Trophoblast cell (in vitro differentiated cells and primary cell): ENCODE measurements around the gene ACHE.

ENCODE experiments used
- DNase-seq, 2 donors: peaks; one replicate each; pipeline ENCODE4 v3.0.0-alpha.2; 2016
- H2AFZ ChIP-seq: 2 replicates; pipeline ENCODE4 v1.6.1; 2013; ENCODE audit warnings: low read length, moderate library complexity, mild to moderate bottlenecking; ENCODE audit not compliant: insufficient read depth, poor library complexity
- H2AK5ac ChIP-seq: 2 replicates; pipeline ENCODE4 v1.6.1; 2013; ENCODE audit warnings: mild to moderate bottlenecking, low read length
- H2BK120ac ChIP-seq: 2 replicates; pipeline ENCODE4 v1.6.1; 2013; ENCODE audit warnings: low read length, mild to moderate bottlenecking, moderate library complexity; ENCODE audit not compliant: insufficient read depth, poor library complexity
- H2BK12ac ChIP-seq: 2 replicates; pipeline ENCODE4 v1.6.1; 2013; ENCODE audit warnings: mild to moderate bottlenecking, low read length, moderate library complexity
- H2BK5ac ChIP-seq: 2 replicates; pipeline ENCODE4 v1.6.1; 2013; ENCODE audit warnings: low read length, low read depth, moderate library complexity, mild to moderate bottlenecking; ENCODE audit not compliant: poor library complexity
- H3K14ac ChIP-seq: 2 replicates; pipeline ENCODE4 v1.6.1; 2013; ENCODE audit warnings: mild to moderate bottlenecking, low read length
- H3K18ac ChIP-seq: 2 replicates; pipeline ENCODE4 v1.6.1; 2013; ENCODE audit warnings: mild to moderate bottlenecking, low read length
- H3K23ac ChIP-seq: 2 replicates; pipeline ENCODE4 v1.6.1; 2013; ENCODE audit warnings: low read length
- H3K27ac ChIP-seq: 2 replicates; pipeline ENCODE4 v1.5.1; 2013; ENCODE audit warnings: low read depth, mild to moderate bottlenecking, inconsistent platforms, low read length, moderate library complexity
- H3K27me3 ChIP-seq: 2 replicates; pipeline ENCODE4 v1.6.1; 2013; ENCODE audit warnings: inconsistent platforms, mild to moderate bottlenecking, low read length, moderate library complexity; ENCODE audit not compliant: insufficient read depth
- H3K36me3 ChIP-seq, 2 experiments: 1 replicate in 1 of 2; 2 replicates in 1 of 2; pipeline ENCODE4 v1.6.1; 2013; ENCODE audit warnings: low read length in 2 of 2, mild to moderate bottlenecking in 2 of 2, moderate library complexity in 1 of 2; ENCODE audit not compliant: insufficient read depth in 2 of 2, control insufficient read depth in 1 of 2
- H3K4ac ChIP-seq: 2 replicates; pipeline ENCODE4 v1.6.1; 2013; ENCODE audit warnings: low read depth, mild to moderate bottlenecking, low read length, moderate library complexity
- H3K4me1 ChIP-seq, 2 experiments: 1 replicate in 1 of 2; 2 replicates in 1 of 2; pipeline ENCODE4 v1.6.1; 2013; ENCODE audit warnings: low read length in 2 of 2, mild to moderate bottlenecking in 2 of 2, moderate library complexity in 1 of 2; ENCODE audit not compliant: insufficient read depth in 2 of 2, control insufficient read depth in 1 of 2
- H3K4me2 ChIP-seq: 2 replicates; pipeline ENCODE4 v1.6.1; 2013; ENCODE audit warnings: inconsistent platforms, mild to moderate bottlenecking, low read length, moderate library complexity
- H3K4me3 ChIP-seq: 2 replicates; pipeline ENCODE4 v1.5.1; 2013; ENCODE audit warnings: mild to moderate bottlenecking, low read depth, low read length, inconsistent platforms
- H3K79me1 ChIP-seq: one replicate; pipeline ENCODE4 v1.6.1; 2013; ENCODE audit warnings: low read length
- H3K79me2 ChIP-seq: 2 replicates; pipeline ENCODE4 v1.6.1; 2013; ENCODE audit warnings: low read length, mild to moderate bottlenecking; ENCODE audit not compliant: control insufficient read depth, insufficient read depth, poor library complexity
- H3K9ac ChIP-seq: 2 replicates; pipeline ENCODE4 v1.6.1; 2013; ENCODE audit warnings: mild to moderate bottlenecking, low read length
- H3K9me3 ChIP-seq: 2 replicates; pipeline ENCODE4 v1.6.1; 2013; ENCODE audit warnings: low read depth, mild to moderate bottlenecking, control low read depth, inconsistent platforms, low read length; ENCODE audit not compliant: insufficient read depth
- H4K12ac ChIP-seq: 2 replicates; pipeline ENCODE4 v1.6.1; 2013; ENCODE audit warnings: low read depth, mild to moderate bottlenecking, low read length, moderate library complexity
- H4K8ac ChIP-seq: 2 replicates; pipeline ENCODE4 v1.6.1; 2013; ENCODE audit warnings: low read depth, mild to moderate bottlenecking, low read length, moderate library complexity
- H4K91ac ChIP-seq: one replicate; pipeline ENCODE4 v1.6.1; 2013; ENCODE audit warnings: low read depth, mild to moderate bottlenecking, low read length, moderate library complexity
- WGBS: extraction: QIAGEN DNeasy Blood & Tissue Kit; methylation state at CpG from one replicate; pipeline ENCODE4 v1.1.7; 2013; ENCODE audit warnings: missing lambda C conversion rate; ENCODE audit not compliant: insufficient read length, insufficient coverage; ENCODE audit errors: extremely low coverage; 5-methylcytosine and 5-hydroxymethylcytosine counted together

Gene ACHE

DNA sequence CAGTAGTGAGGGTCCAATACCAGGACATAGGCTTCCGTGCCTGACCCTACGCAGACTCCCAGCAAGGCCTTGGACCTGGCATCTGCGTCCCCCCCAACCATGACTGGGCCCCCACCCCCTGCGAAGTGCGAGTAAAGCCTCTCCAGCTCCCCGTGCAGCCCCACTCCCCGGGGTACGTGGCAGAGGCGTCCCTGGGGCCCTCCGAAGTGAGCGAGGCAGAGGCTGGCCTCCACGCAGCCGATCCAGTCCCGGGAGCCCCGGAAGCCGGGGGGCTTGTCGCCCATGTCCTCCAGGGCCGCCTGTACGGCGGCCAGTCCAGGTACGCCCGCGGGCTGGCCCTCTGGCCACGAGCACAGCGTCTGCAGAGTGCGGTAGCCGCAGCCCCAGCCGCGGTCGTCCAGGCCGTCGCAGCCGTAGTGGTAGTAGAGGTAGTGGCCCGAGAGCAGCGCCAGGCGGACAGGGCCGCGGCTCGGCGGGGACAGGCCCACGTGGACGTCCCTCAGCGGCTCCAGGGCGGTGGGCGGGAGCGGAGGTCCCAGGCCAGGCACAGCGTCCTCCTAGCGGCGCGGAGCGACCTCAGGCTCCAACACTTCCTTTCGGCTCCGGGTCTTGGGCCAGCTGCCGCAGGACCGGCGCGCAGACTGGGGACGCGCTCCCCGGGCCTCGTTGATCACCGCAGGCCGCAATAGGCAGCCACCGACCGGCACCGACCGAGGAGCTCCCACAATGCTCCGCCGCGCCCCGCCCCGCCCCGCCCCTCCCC is 6.5 kb downstream of the ACHE start, which contains the start of gene UFSP1:
TSS of gene UFSP1 (minus strand) at position 728 of the 763 bp plus-strand sequence. CDS start at position 284, 444 bp downstream.
- Histone ChIP-seq H2BK12ac (no peak within 1 kb of the TSS), H2AK5ac (peak within 1 kb of the TSS; percentile 76), H3K4me2 (peak within 1 kb of the TSS; percentile 92), H4K8ac (peak within 1 kb of the TSS; percentile 95), H3K14ac (peak within 1 kb of the TSS; percentile 97), H3K79me1 (peaks cover 24% of the 10 kb centered on the region), H4K91ac (peak within 1 kb of the TSS; percentile 98), H2AFZ (peak within 1 kb of the TSS; percentile 85), H2BK5ac (peak within 1 kb of the TSS; percentile 92), H3K4ac (peak within 1 kb of the TSS; percentile 85), H3K27me3 (no peaks in the 10 kb centered on the region), H2BK120ac (peak within 1 kb of the TSS; percentile 84), H3K23ac (no peak within 1 kb of the TSS), H3K4me1 (peaks cover 16 to 34% of the 10 kb centered on the region in 2 experiments), H3K9me3 (no peaks in the 10 kb centered on the region), H3K79me2 (peaks cover 17% of the 10 kb centered on the region), H3K4me3 (peak within 1 kb of the TSS; percentile 86), H4K12ac (peak within 1 kb of the TSS; percentile 89), H3K9ac (peak within 1 kb of the TSS; percentile 93), H3K18ac (peak within 1 kb of the TSS; percentile 93), H3K27ac (peak within 1 kb of the TSS; percentile 98), H3K36me3 (peaks cover 58 to 60% of the 10 kb centered on the region in 2 experiments)
- no CpG with 5 or more reads among the region's 73 CpGs for WGBS
- DNase-seq: peak; percentile 56 to 60

DNA sequence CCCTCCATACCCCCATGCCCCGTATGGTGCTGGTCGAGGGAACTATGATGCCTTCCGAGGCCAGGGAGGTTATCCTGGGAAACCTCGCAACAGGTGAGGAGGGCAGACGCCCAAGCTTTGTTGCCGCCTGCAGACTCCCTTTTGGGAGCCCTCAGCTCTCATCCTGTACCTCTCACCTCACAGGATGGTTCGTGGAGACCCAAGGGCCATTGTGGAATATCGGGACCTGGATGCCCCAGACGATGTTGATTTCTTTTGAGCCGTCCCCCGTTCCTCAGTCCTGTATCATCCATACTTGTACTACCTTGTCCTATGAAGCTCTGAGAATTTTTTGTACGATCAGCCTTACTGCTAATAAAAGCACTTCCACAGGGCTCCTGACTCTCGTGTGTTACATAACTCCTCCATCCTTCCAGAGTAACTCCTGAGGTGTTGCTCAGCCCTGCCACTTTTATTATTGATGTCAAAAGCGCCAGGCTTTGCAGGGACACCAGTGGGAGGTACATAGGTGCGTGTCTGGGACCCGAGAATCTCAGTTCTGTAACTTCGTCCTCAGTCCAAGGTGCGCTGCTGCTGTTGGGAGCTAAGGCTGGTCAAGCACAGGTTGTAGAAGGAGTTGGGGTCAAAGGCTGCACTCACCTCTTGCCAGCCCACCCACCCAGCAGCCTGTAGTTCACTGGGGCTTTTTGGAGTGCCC is 7.2 kb downstream of the ACHE start:
- Histone ChIP-seq H2BK120ac (no peak overlapping the region), H3K4me2 (peak overlapping the region; percentile 84), H3K79me2 (peaks cover 17% of the 10 kb centered on the region), H3K27me3 (no peaks in the 10 kb centered on the region), H3K18ac (no peak overlapping the region), H2AFZ (no peak overlapping the region), H3K27ac (peak overlapping the region; percentile 93), H4K91ac (peak overlapping the region; percentile 90), H2AK5ac (no peak overlapping the region), H4K12ac (peak overlapping the region; percentile 89), H3K14ac (no peak overlapping the region), H3K9ac (peak overlapping the region; percentile 93), H3K4ac (peak overlapping the region; percentile 85), H2BK12ac (no peak overlapping the region), H3K4me1 (peaks cover 13 to 30% of the 10 kb centered on the region in 2 experiments), H3K9me3 (no peaks in the 10 kb centered on the region), H4K8ac (peak overlapping the region; percentile 92), H2BK5ac (no peak overlapping the region), H3K23ac (no peak overlapping the region), H3K79me1 (peaks cover 24% of the 10 kb centered on the region), H3K4me3 (peak overlapping the region; percentile 86), H3K36me3 (peaks cover 65 to 67% of the 10 kb centered on the region in 2 experiments)
- DNase-seq: peak; percentile 72 to 77
- no CpG with 5 or more reads among the region's 18 CpGs for WGBS

DNA sequence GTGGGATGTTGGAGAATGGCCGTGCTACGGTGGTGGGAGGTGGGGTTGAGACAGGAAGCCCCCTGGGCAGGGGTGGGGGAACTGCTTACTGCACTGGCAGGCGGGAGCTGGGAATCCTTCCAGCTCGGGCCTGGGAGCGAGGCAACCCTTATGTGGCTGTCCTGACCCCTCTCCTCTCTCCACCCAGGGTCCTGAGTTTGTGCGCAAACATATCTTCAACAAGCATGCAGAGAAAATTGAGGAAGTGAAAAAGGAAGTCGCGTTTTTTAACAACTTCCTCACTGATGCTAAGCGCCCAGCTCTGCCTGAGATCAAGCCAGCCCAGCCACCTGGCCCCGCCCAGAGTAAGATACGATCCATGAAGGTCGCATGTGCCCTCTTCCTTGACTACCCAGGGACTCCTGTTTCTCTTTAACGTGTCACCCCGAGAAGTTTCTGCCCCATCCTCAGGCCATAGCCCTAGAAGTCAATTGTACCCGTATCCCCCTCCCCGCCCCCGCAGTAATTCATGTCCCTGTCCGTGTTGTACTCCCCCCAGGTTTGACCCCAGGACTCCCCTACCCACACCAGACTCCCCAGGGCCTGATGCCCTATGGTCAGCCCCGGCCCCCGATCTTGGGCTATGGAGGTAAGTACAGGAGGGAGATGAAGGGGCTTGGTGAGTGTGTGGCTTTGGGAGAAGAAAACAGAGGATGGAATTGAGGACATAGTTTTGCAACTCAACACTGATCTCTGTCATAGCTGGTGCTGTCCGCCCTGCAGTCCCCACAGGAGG is 8.0 kb downstream of the ACHE start:
- Histone ChIP-seq H3K18ac (no peak overlapping the region), H3K4me1 (peaks cover 13 to 25% of the 10 kb centered on the region in 2 experiments), H3K4me3 (no peak overlapping the region), H2AK5ac (no peak overlapping the region), H3K27me3 (no peaks in the 10 kb centered on the region), H4K91ac (no peak overlapping the region), H3K9ac (no peak overlapping the region), H3K36me3 (peaks cover 66 to 68% of the 10 kb centered on the region in 2 experiments), H3K79me2 (peaks cover 17% of the 10 kb centered on the region), H2BK5ac (no peak overlapping the region), H3K79me1 (peaks cover 24% of the 10 kb centered on the region), H2BK12ac (no peak overlapping the region), H3K4ac (no peak overlapping the region), H3K14ac (no peak overlapping the region), H3K27ac (no peak overlapping the region), H3K4me2 (no peak overlapping the region), H4K12ac (no peak overlapping the region), H3K9me3 (no peaks in the 10 kb centered on the region), H3K23ac (no peak overlapping the region), H2AFZ (no peak overlapping the region), H2BK120ac (no peak overlapping the region), H4K8ac (no peak overlapping the region)
- peak in 1 of 2 donors; percentile 29 for DNase-seq
- no CpG with 5 or more reads among the region's 21 CpGs for WGBS

DNA sequence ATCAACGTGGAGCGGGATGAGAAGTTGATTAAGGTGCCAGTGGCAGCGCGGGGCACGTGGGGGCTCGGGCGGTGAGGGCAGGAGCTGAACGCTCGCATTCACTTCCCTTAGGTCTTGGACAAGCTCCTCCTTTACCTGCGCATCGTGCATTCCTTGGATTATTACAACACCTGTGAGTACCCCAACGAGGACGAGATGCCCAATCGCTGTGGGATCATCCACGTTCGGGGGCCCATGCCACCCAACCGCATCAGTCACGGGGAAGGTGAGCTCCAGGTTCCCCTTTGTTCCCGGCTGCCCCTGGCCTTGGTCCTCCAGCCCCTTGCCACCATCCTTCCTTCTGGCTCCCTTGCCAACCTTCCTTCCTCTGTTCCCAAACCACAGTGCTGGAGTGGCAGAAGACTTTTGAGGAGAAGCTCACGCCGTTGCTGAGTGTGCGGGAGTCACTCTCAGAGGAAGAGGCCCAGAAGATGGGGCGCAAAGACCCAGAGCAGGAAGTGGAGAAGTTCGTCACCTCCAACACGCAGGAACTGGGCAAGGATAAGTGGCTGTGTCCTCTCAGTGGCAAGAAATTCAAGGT is 8.7 kb downstream of the ACHE start:
- Histone ChIP-seq H2AFZ (no peak overlapping the region), H3K4ac (no peak overlapping the region), H2AK5ac (no peak overlapping the region), H3K4me2 (no peak overlapping the region), H3K79me2 (peaks cover 17% of the 10 kb centered on the region), H4K91ac (no peak overlapping the region), H3K79me1 (peaks cover 23% of the 10 kb centered on the region), H2BK12ac (no peak overlapping the region), H2BK120ac (no peak overlapping the region), H3K36me3 (peaks cover 67 to 68% of the 10 kb centered on the region in 2 experiments), H2BK5ac (no peak overlapping the region), H3K27ac (no peak overlapping the region), H3K23ac (no peak overlapping the region), H3K14ac (no peak overlapping the region), H3K27me3 (no peaks in the 10 kb centered on the region), H4K8ac (no peak overlapping the region), H3K18ac (no peak overlapping the region), H4K12ac (no peak overlapping the region), H3K4me1 (peaks cover 10 to 21% of the 10 kb centered on the region in 2 experiments), H3K9me3 (no peaks in the 10 kb centered on the region), H3K9ac (no peak overlapping the region), H3K4me3 (no peak overlapping the region)
- DNase-seq: no peak
- WGBS: no CpG with 5 or more reads among the region's 25 CpGs
